HG03521 (cell line): Measurements from ENCODE around the gene JMJD1C.
"Not testable (repeated sequence)": the region's sequence is repeated elsewhere in the genome, so short reads cannot be mapped to it uniquely, and the experiment has no call there.

Source experiments
- ATAC-seq: cut with Tn5 transposase; IDR thresholded peaks from one replicate; pipeline ENCODE4 v1.9.1; 2021; ENCODE audit warnings: mild to moderate bottlenecking, moderate library complexity; ENCODE audit not compliant: unreplicated experiment

Gene JMJD1C

GRCh38 chr10:63410633-63411032 lies 55.1 kb downstream of the JMJD1C start:
- no peak for ATAC-seq

- ATAC-seq = no peak
Measured at GRCh38 chr10:63409465-63410027, 56.2 kb downstream of the JMJD1C start.

- ATAC-seq = no peak
Measured at GRCh38 chr10:63407136-63407662, 58.6 kb downstream of the JMJD1C start.

GRCh38 chr10:63396133-63396761 lies 69.5 kb downstream of the JMJD1C start:
- ATAC-seq = no peak

- ATAC-seq = no peak
Measured at GRCh38 chr10:63393050-63393449, 72.7 kb downstream of the JMJD1C start.

- ATAC-seq = no peak
Measured at GRCh38 chr10:63392224-63392623, 73.6 kb downstream of the JMJD1C start.

- no peak for ATAC-seq
Measured at GRCh38 chr10:63391812-63392211, 74.0 kb downstream of the JMJD1C start.

- ATAC-seq = no peak
Measured at GRCh38 chr10:63390521-63390920, 75.3 kb downstream of the JMJD1C start.

GRCh38 chr10:63388421-63389031 lies 77.3 kb downstream of the JMJD1C start:
- ATAC-seq = no peak

- ATAC-seq = no peak
Measured at GRCh38 chr10:63385254-63385653, 80.5 kb downstream of the JMJD1C start.

- ATAC-seq = no peak
Measured at GRCh38 chr10:63384675-63385074, 81.1 kb downstream of the JMJD1C start.

GRCh38 chr10:63384001-63384400 lies 81.8 kb downstream of the JMJD1C start:
- no peak for ATAC-seq

GRCh38 chr10:63383141-63383540 lies 82.6 kb downstream of the JMJD1C start:
- ATAC-seq = no peak

GRCh38 chr10:63382066-63382465 lies 83.7 kb downstream of the JMJD1C start:
- ATAC-seq = no peak

- ATAC-seq = not testable (repeated sequence)
Measured at GRCh38 chr10:63377305-63377661, 88.5 kb downstream of the JMJD1C start.

- peak; percentile 96 for ATAC-seq
Measured at GRCh38 chr10:63376560-63377304, 89.0 kb downstream of the JMJD1C start.

GRCh38 chr10:63375859-63376258 lies 89.9 kb downstream of the JMJD1C start:
- no peak for ATAC-seq

GRCh38 chr10:63375458-63375857 lies 90.3 kb downstream of the JMJD1C start:
- no peak for ATAC-seq

GRCh38 chr10:63374991-63375390 lies 90.8 kb downstream of the JMJD1C start:
- ATAC-seq = no peak

- no peak for ATAC-seq
Measured at GRCh38 chr10:63373176-63373575, 92.6 kb downstream of the JMJD1C start.

GRCh38 chr10:63369711-63370110 lies 96.1 kb downstream of the JMJD1C start:
- no peak for ATAC-seq

- no peak for ATAC-seq
Measured at GRCh38 chr10:63368365-63368764, 97.4 kb downstream of the JMJD1C start.
